HPDE6-E6E7 (cell line): ENCODE measurements around the gene FAM171A2.

ENCODE experiments used
- DNase-seq: peaks from one replicate; pipeline ENCODE4 v3.0.0; 2011; ENCODE audit warnings: missing footprints; ENCODE audit errors: extremely low spot score

FAM171A2 gene

DNA sequence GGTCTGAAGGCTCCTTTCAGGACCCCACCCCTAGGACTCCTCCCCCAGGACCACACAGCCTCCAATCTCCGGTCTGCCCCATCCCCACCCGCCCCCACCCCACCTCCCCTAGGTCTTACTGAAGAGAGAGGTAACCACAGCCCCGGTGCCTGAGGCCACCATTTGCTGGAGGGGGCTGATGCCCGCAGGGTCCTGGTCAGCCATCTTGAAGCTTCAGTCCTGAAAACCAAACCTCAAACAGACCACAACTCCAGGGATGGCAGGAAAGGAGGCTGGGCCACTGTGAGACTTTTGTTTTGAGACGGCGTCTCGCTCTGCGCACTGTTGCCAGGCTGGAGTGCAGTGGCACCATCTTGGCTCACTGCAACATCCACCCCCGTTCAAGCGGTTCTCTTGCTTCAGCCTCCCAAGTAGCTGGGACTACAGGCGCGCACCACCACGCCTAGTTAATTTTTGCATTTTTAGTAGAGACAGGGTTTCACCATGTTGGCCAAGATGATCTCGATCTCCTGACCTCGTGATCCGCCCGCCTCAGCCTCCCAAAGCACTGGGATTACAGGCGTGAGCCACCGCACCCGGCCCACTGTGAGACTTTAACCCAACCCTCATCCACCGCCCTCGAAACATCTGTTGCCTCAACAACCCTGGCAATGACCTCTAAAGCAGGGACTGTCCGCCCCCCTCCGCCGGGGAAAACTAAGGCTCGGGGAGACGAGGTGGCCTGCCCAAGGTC is 40.1 kb downstream of the FAM171A2 start:
- DNase-seq: no peak

DNA sequence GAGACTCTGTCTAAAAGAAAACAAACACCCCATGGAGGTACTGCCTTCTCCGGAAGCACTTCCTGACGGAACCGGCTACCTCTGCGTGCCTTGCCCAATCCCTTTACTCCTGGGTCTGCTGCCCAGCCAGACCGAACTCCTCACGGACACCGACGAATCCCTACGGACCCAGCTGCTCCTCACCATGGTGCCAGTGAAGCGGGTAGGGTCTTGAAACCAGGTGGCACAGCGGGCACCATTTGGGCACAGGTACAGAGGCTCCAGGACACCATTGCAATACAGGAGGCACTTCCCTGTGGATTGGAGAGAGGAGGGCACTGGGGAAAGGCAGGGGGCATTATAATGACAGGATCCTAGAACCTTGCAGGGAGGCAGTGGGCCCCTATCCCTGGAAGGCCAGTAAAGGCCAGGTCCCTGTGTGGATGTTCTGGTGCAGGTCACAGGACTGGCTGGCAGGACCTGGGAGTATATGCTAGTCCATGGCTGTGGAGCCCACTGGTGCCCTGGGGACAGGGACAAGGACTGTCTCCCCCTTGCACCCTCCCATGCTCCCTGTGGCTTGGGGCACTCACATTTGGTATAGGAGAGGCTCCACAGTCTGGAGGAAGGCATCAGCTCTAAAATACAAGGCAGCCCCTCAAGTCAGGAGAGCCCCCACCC is 41.3 kb downstream of the FAM171A2 start:
- no peak for DNase-seq

DNA sequence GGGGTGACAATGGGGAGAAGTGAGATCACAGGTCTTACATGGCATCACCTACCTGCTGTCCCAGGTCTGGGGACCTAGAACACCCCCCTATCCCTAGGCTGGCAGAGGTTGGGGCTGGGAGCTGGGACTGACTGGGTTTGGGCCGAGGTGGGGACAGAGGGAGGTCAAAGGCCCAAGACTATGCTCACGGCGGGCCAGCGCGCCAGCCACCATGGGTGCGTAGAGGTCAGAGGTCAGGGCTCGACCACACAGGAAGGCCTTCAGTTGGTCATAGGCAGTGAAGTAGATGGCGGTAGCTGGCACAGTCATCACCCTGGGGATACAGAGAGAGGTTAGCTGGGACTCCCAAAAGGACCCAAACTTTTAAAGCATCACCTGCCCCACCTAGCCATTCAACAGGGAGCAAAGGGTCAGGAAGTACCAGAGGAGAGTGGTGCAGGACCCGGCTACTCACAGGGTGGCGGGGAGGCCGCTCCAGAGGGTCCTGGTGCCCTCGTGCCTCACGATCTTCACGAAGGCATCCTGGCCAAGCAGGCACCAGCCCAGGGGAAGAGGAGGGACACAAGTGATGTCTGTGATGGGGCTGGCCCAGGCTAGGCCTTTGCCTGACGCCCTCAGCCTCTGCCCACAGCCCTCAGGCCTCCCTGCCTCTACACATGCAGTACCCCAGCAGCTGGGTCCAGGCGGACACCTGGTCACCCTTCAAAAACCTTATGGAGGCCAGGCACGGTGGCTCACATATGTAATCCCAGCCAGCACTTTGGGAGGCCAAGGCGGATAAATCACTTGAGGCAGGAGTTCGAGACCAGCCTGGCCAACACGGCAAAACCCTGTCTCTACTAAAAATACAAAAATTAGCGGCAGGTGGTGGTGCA is 42.2 kb downstream of the FAM171A2 start:
- DNase-seq: no peak

DNA sequence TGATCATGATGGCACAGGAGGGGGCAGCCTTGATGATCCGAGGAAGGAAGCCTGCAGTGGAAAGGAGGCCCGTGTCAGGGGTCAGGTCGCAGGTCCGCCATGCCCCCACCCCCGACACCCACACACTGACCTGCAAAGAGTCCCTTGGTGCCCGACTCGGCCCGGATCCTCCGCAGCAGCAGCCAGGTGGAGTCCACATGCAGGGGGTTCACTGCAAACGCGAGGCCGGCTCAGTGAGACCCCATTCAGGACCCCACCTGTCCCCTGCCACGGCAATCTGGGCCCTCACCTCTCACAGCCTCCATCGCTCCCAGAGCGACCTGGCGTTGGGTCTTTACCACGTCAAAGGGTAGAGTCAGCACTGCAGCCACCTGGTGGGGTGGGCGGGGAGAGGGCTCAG is 43.6 kb downstream of the FAM171A2 start:
- DNase-seq: no peak

DNA sequence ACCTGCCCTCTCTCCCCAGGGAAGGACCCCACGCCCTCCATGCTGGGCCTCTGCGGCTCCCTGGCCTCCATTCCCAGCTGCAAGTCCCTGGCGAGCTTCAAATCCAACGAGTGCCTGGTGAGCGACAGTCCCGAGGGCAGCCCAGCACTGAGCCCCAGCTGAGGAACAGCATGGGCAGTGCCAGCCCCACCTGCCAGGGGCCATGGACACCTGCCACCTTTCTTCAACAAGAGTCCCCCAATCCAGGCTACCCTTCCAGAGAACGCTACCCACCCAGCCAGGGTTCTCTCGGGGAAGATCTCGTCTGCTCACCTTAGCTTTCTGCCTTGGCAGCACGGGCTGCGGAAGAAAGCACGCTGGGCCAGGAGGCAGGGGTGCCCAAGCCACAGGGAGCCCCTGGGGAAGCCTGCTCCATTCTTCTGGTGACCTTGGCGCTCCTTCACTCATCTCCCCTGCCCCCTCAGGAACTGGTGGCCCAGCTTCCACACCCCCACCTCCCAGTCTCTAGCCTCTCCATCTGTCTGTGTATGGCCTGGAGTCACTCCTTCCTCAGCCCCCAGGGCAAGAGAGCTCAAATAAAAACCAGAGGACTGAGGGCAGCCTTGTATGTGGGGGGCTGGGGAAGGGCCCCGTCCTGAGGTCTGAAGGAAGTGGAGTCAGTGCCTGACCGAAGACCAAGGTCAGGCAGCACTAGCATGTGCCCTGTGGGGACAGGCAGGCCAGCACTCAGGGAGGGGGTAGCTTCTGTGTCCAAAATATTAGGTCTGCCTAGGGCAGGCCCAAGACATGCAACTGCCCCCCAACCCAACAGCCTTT is 45.4 kb downstream of the FAM171A2 start:
- DNase-seq: no peak

DNA sequence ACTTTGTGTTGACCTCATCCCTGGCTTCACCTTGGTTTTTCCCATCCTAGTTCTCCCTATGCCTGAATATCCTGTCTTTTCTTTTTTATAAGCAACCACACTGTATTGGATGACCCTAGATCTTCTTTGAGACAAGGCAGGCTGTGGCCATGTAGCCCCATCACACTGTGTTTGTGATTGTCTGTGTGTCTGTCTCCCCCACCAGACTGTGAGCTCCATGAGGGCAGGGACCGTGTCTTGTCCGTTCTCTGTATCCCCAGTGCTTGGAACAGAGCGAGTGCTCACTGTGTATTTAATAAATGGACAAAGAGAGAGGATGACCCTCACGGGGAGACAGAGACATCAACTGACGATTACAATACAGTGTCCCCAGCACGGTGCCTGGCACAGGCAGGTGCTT is 46.1 kb downstream of the FAM171A2 start:
- DNase-seq: no peak

DNA sequence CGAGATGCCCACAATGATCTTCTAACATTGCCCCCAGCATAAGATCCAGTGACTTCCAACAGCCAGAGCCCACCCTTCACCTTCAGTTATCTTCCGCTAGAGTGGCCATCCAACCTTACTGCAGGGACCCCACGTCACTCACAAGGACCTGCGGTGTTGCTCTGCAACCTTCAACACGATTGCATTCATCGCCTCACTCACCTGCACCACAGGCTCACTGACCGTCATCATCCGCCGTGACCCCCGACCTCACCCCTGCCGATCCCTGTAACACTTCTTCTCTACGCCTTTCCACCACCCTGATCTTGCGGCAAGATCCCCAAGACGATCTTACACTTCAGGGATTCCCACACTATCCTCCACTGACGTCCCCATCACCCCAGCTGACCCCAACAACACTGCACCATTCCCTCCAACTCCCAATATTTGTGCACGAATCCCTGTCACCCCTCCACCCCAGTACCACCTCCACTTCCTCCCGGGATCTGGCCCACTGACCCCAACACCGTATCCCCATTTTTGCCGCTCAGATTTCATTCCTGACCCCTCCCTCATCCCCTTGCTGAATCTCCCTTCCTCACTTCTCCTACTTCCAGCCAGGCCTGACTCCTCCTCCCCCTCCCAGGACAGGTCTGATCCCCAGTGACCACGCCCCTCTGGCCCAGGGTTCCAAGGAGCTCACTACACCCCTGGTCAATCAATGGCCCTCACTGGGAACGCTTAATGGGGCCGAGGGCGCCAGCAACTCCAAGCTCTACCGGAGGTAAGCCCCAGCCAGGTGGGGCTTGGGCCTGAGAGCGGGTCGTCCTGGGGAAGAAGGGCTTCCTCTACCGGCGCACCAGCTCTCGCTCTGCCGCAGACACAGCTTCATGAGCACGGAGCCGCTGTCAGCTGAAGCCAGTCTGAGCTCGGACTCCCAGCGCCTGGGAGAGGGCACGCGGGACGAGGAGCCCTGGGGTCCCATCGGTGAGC is 47.6 kb downstream of the FAM171A2 start:
- no peak for DNase-seq

DNA sequence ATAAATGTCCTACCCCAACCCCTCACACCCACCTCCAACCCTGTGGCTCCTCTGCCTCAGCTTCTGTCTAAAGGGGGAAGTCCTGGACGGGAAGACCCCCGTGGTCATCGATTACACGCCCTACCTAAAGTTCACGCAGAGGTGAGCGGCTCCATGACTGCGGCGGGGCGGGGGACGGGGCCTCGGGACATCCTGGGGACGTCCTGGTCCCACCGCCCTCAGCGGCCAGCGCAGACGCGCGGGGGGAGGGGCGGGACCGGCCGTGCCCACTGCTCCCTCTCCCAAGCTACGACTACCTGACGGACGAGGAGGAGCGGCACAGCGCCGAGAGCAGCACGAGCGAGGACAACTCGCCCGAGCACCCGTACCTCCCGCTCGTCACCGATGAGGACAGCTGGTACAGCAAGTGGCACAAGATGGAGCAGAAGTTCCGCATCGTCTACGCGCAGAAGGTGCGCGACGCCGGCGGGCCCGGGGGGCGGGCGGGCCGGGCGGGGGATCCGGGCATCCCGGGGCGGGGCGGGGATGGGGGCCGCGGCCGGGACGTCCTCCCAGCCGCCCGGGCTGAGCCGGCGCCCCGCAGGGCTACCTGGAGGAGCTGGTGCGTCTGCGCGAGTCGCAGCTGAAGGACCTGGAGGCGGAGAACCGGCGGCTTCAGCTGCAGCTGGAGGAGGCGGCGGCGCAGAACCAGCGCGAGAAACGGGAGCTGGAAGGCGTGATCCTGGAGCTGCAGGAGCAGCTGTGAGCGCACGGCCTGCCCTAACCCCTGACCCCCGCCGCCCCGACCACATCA is 48.6 kb downstream of the FAM171A2 start:
- peak; percentile 74 for DNase-seq

DNA sequence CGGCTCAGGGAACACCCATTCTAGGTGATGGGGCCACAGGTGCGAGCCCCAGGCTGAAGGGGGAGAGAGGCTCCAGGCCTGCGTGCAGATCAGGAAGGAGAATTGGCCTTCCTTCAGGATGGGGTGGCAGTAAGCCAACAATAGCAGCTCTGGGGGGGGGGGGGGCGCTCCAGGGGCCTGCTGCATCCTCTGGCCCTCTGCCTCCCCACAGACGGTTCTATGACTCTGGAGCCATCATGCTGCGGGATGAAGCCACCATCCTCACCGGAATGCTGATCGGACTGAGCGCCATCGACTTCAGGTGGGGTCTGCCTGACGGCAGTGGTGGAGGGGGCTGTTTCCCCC is 49.2 kb downstream of the FAM171A2 start:
- no peak for DNase-seq

DNA sequence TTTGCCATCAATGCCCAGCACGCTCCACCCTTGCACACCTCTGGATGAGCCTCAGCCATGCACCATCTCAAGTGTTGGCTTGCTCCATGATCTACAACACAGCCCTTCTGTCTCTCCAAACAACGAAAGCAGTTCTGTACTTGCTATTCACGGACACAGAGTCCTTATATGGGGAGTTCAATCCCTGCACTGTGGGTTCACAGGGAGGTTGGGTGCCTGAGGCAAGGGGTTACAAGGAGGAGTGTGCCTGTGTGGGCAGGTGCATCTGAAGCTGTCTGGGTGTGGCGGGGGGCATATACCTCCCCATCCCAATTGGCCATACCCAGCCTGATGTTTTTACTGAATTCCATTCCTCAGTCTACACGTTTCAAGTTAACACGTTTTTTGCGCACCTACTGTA is 49.6 kb downstream of the FAM171A2 start:
- no peak for DNase-seq

DNA sequence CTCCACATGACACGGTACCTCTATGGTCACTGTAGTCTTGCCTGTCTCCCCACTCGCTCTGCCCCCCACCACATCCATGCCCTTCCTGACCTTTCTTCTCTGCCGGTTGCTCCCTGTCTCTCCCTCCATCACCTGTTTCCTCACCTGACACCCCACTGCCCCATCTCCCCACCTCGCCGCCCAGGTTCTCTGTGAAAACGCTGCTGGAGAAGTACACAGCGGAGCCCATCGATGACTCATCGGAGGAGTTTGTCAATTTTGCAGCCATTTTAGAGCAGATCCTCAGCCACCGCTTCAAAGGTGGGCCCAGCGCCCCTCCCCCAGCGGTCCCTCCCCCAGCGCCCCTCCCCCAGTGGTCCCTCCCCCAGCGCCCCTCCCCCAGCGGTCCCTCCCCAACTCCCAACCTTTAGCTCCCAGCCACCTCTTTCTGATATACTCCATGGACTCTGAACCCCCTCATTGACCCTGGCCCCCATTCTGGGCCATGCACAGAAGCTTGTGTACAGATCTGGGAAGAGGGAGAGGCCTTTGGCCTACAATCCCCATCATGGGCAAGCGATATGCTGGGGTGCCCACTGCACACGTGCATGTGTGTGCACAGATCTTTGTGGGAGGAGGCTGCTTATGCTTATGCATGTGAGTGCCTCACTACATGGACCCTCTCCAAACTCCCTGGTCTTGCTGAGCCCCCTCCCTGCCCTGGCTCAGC is 51.1 kb downstream of the FAM171A2 start:
- DNase-seq: no peak

DNA sequence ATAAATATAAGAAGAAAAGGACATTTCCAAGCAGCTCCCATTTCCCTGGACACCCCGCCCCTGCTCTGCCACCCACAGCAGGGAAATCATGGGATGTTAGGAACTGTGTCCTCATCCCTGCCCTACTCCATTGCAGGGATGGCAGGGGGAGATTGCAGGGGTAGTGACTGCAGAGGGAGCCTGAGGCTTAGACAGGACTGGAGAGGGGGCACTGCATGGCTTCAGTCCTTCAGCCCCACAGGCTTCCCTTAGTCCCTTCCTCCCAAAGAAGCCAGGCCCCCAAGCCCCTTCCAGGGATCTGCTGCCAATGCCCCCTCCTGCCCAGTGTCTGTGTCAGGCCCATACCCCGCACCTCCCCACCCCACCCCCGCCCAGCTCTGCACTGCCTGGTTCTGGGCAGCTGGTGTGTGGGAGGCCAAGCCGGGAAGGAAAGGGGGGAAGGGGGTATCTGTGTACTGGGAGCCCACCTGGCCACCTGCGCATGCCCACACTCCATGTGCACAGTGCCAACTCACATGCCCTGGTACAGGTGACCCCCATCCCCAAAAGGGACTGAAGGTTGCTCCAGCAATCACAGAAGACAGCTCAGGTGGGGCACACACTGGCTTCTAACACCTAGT is 52.0 kb downstream of the FAM171A2 start:
- no peak for DNase-seq

DNA sequence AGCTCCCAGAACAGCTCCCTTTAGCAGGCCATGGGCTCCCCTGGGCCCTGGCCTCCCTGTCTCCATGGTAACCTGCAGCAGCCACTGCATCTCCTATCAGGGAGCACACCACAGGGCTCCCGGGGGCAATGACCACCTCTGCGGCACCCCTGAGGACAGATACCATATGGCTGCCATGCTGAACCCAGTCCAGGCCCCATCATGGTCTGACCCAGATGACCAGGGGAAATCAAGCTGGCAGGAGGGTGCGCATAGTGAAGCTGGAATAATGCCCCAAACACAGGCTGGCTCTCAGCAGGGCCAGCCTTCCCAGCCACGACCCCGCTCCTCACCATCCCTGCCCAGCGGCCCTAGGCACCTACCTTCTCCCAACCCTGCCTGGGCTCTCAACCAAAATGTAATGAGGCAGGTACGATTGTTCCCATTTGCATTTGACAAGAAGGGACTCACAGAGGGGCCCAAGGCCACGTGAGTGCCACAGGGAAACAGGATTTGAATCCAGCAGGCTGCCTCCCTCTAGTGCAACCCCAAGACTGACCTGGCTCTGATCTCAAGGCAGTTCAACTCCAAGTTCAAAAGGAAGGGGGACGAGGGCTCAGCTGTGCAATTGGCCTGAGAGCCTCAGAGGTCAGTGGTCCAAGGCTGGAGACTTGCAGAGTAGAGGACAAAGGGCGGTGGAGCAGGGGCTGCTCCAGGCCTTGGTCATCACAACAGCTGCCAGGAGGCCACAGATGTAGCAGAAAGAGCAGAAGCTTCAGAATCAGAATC is 52.9 kb downstream of the FAM171A2 start:
- no peak for DNase-seq

DNA sequence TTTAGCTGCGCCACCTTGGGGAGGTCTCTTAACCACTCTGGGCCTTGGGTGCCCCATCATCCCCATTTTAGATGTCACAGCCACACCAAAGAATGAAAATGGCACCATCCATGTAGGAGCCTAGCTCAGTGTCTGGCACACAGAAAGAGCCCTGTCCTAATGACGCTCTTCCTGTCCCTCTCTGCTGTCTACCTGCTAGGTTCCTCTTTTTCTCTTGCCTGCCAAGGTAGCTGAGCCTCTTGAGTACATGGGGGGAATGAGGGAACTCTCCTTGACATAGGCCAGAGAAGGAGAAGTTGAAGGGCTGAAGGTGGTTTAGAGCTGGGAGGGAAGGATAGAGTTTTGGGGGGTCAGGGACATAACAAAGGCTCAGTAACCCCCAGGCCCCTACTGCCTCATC is 53.5 kb downstream of the FAM171A2 start:
- DNase-seq: no peak

DNA sequence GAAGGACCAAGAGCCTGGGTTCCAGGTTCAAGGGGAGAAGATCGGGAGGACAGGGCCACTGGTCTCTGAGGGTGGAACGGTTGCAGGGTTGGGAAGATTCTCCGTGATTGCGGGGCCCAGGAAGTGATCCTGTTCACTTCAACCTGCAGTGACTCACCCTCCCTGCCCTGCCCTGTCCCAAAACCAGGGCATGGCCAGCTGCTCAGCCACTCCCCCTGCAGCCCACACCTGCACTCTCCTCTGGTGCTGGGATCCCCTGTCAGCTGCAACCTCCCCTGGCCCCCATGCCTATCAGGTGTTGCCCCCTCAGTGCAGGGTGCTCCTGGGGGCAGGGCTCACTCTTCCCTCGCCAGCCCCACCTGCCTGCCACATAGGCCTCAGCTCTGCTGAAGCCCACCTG is 54.2 kb downstream of the FAM171A2 start:
- DNase-seq: peak; percentile 70

DNA sequence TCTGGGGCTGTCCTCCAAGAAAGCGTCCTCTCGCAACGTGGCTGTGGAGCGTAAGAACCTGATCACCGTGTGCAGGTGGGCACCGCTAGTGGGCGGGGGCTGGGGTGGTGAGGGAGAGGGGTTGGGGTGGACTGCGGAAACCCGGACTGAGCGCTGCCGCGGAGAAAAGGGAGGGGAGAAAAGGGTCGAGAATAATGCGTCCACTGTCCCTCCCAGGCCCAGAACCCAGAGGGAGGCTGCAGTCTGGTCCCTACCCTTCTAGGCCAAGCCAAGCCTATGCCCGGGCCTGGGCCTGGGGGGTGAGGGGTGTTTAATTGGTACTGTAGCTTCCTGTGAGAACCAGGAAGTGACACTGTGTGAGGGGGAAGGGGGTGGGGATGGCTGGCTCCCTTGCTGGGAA is 54.8 kb downstream of the FAM171A2 start:
- no peak for DNase-seq

DNA sequence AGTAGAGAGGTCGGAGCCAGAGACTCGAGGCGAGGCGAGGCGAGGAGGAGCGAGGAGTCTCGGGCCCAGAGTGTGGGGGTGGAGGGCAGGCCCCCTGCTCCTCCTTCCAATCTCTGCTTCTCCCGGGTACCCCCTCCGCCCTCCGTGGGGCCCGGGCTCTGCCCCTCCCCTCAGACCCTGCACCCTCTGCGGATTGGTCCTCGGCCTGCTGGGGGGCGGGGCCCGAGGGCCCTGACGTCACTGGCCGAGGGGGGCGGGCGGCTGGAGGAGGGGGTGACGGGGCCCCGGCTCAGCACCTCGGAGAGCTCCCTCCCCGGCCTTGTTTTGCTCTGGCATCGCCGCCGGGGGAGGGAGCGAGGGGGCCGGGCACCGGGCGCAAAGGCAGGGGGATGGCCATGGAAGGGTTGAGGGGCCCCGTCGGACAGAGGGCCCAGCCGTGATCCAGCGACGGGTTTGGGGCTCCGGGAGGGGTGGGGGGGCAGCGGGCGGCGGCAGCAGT is 55.3 kb downstream of the FAM171A2 start, which contains the start of gene RUNDC3A:
TSS of gene RUNDC3A (plus strand) at position 282 of the 499 bp plus-strand sequence. CDS start 232 bp downstream, outside the sequence.
- DNase-seq: peak; percentile 94
